ENCODE measurements around the gene ZBTB7A. TPM values are rescaled to one million over a fixed set of nuclear protein-coding genes. Genes with fewer than 3 reads are reported as not detected.

Gene ZBTB7A
- total and polyA plus RNA-seq, 10 of the 15 experiments (the other 5 are each of a cell fraction or from before 2014, with no cell fraction given): 0.26 to 42.4 (median 4.5) TPM

- ChIA-PET SMC1A (ENCODE audit: uncharacterized antibody, unreplicated experiment) (interaction anchor here (0.6 kb wide), 1 partner anchor 68 kb away, joined by 3 read pairs; no protein-coding TSS in a partner anchor), POLR2A (no interaction called here), CTCF (no interaction called here), RAD21 (ENCODE audit: unreplicated experiment) (no interaction called here)
- WGBS (ENCODE audit: insufficient coverage, insufficient replicate concordance, low lambda C conversion rate, missing lambda C conversion rate): 97% methylated on average over 18 of the region's 18 CpGs
- H3K4me2 ChIP-seq (ENCODE audit: control insufficient read depth, insufficient read depth): no peak overlapping the region
- TF ChIP-seq ZZZ3 (IDR thresholded peaks at IDR 0.05; ENCODE audit: control insufficient read depth, insufficient read length, low read depth) (no peak), BMI1 (IDR thresholded peaks at IDR 0.05; ENCODE audit: borderline replicate concordance) (no peak), NFYA (IDR thresholded peaks at IDR 0.05; ENCODE audit: borderline replicate concordance, low read depth, low read length) (no peak), SMAD1 (IDR thresholded peaks at IDR 0.05; ENCODE audit: low read depth, partially characterized antibody) (no peak), CREB1 (IDR thresholded peaks at IDR 0.05; ENCODE audit: low read depth) (no peak), RELB (IDR thresholded peaks at IDR 0.05; ENCODE audit: low read depth) (no peak), EGR1 (IDR thresholded peaks at IDR 0.05; ENCODE audit: borderline replicate concordance in 1 of 2, low read depth in 2 of 2, low read length in 2 of 2) (no peak), FOS (IDR thresholded peaks at IDR 0.05; ENCODE audit: borderline replicate concordance, extremely low read depth, insufficient read length) (no peak), CTCF (IDR thresholded peaks at IDR 0.05 in 2 of 3, conservative IDR thresholded peaks at IDR 0.05 in 1 of 3; ENCODE audit: control insufficient read depth in 2 of 3, extremely low read depth in 1 of 3, insufficient read depth in 1 of 3, low read depth in 3 of 3, low read length in 3 of 3) (no peak), KDM1A (IDR thresholded peaks at IDR 0.05; ENCODE audit: borderline replicate concordance) (no peak)
- no peaks in the 10 kb centered on the region for H3K9me3 ChIP-seq (replicated peaks; ENCODE audit: control insufficient read depth, insufficient read depth, low read length)
- FAIRE-seq: no peak
- no TSS peak for BruUV-seq (replicated peaks)
- no peak overlapping the region for H2AFZ ChIP-seq (ENCODE audit: control insufficient read depth, low read depth, low read length)
- in situ Hi-C loops (cut with MboI): no loop called here
- H3K36me3 ChIP-seq (ENCODE audit: control insufficient read depth in 2 of 2, insufficient read depth in 2 of 2, low read length in 1 of 2): peaks cover 6 to 23% of the 10 kb centered on the region in 2 experiments; a peak in 3 of 4 replicates
- no peak for DNase-seq (ENCODE audit: low read depth, low spot score)
- H3K4me1 ChIP-seq (ENCODE audit: control insufficient read depth, insufficient read depth, low read length): no peaks in the 10 kb centered on the region
- intact Hi-C loops (cut with micrococcal nuclease; ENCODE audit: unreplicated experiment): no loop called here
- no peaks in the 10 kb centered on the region for H4K20me1 ChIP-seq (ENCODE audit: control insufficient read depth, insufficient read depth)
- no peaks in the 10 kb centered on the region for H3K27me3 ChIP-seq (replicated peaks in 1 of 2; ENCODE audit: control insufficient read depth in 2 of 2, insufficient read depth in 2 of 2, low read length in 1 of 2)
- H3K79me2 ChIP-seq (ENCODE audit: control insufficient read depth, insufficient read depth, low read length): no peaks in the 10 kb centered on the region
- no peak for ATAC-seq
- no peak overlapping the region for H3K9ac ChIP-seq (ENCODE audit: control insufficient read depth, insufficient read depth, low read length)
- H3K27ac ChIP-seq (ENCODE audit: control insufficient read depth, insufficient read depth): no peak overlapping the region
- H3K4me3 ChIP-seq: no peak overlapping the region
Measured at GRCh38 chr19:4098493-4098892, 31.8 kb upstream of the ZBTB7A start.

All from GM12878 (cell line).